ENCODE data around the gene MAPKAP1.

Gene MAPKAP1

DNA sequence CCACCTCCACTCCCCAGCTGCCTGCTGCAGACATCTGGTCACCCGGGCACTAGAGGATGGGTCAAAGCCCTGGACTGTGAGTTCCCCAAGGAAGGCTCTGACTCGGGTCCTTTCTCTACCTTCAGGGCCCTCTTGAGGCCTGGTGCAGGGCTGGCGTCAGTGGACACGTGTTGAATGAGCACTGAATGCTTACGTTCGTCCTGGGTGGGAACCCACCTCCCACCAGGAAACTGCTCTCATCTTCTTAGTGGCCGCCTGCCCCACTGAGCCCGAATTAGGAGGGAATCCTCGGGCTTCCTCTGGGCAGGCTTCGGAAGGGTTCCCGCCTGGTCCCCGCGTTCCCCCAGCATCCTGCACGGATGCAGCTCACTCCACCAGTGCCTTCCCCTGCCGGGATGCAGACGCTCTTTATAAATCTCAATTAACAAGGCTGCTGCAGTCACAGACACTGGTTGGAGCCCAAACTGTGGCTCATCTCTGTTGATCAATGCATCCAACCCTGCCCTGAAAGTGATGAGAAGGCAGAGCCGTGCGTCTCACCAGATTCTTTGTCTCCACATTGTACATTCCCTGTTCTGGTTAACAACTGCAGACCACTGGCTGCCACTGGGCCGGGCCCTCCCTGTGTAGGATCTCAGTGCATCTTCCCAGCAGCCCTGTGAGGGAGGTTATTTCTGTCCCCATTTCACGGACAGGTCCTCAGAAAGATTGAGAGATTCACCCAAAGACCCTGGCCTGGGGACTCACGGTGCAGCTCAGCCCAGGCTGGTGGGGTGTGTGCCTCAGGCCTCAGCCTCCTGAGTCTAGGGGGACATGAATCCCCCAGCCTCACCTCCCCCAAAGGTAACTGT lies 276.6 kb downstream of the MAPKAP1 start:
- no peak for DNase-seq (ENCODE audit: low spot score)

DNA sequence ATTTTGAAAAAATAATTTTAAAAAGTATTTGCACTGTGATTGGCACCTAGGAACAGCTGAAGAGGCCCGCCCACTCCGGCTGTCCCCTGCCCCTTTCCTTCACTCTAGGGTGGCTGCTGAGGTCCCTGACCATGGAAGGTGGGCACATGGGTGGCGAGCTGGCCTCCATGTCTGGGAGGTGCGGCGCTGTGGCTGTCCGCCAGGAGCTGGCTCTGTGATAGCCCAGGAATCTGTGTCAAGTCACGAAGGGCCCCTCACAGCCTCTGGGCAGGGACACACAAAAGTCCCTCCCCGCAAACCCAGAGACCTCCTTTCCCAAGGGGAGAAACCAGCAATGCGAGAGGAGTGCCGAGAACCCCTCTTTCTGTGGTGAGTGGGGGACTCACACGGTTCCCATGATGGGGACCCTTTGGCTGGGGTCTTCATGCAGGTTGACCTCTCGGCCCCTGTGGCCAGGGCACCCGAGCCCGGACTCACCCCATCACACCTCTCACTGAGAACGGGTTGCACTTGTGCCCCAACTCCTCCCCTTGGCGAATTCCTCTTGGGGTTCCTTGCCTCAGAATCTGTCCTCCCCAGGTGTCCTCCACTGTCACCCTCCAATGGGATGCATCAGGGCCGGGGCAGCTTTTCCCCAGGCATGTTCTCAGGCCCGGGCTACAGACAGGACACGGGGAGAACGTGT lies 277.4 kb downstream of the MAPKAP1 start:
- no peak for DNase-seq (ENCODE audit: low spot score)

DNA sequence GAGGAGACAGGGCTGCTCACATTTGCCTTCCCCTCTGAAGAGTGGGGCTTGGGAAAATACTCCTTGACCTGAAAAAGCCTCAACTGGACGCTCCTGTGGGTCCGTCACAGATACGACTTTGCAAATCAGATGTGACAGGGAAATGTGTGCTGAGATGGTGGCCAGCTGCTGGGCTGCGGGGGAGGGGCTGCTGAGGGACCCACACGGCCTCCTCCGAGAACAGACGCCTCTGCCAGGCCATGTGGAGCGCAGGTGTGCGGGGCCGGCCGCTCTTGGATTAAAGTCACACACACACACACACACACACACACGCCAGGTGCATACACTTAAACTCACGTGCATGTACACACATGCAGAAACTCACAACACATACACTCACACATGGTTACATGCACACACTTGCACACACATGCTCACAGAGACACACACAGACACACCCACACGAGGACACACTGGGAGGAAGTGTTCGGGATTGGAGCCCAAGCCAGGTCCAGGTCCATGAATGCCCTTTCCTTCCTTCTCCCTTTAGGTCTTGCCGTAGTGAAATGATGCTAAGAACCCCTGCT lies 278.0 kb downstream of the MAPKAP1 start:
- DNase-seq (ENCODE audit: low spot score) = no peak

DNA sequence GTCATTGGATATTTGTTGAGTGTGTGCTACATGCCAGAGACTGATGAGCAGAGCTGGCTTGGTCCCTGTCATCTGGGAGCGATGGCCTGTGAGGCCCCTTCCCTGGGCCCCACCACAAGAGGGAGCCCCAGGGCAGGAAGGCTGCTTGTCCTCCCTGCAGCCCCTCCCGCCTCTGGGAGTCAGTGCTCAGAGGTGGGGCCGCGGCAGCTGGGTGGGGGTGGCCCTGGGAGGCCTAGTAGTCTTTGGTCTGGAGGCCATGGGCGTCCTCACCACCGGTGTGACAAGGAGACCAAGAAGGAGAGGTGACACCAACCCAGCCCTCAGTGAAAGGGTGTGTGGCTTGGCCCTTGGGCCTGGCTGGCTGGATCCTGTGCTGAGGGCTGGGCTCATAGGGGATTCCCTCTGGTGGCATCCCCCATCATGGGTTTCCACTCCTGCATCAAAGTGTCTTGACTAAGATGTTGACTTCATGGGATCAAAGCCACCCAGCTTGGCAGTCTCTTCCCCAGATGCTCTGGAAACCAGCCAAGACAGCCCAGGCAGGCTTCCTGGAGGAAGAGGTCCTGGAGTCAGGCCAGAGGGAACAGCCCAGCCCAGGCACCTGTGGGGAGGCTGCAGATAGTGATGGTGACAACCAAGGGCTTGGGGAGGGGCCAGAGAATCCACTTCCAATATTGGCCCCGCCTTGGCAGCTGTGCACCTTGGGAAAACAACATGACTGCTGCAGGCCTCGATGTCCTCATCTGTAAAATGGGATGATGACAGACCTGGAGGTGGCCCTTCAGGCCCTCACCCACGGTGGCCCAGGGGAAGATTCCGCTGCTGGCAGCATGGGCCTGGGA lies 278.7 kb downstream of the MAPKAP1 start:
- DNase-seq (ENCODE audit: low spot score) = peak; percentile 41

DNA sequence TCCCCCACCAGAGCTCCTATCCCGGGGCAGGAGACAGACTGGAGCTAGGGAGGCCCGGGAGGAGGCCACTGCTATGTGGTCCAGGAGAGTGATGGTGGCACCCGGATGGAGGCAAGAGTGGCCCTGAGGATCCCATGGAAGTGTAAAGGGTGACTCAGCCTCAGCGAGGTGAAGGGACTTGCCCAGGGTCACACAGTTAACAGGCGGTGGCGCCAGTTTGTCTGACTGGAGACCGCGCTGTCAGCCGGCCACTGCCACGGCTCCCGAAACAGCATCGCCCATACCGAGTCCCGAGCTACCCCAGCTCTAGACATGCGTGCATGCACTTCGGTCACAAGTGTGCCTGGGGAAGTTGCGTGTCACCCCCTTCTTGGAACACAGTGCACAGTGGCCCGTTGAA lies 279.5 kb downstream of the MAPKAP1 start:
- no peak for DNase-seq (ENCODE audit: low spot score)

DNA sequence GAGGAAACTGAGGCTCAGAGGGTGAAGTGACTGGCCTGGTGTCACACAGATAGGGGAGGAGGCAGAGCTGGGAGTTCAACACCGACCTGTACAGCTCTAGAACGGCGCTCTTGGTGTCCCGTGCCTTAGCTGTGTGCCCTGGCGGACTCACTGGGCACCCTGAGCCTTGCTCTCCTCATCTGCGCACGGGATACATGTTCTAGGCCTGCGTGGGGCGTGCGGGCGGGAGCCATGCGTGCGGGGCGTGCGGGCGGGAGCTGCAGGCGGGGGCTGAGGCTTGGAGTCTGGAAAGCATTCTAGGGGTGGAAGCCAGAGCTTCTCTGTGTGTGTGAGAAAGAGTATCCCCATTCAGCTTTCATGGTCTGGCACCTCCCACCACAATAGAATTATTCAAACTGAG lies 280.1 kb downstream of the MAPKAP1 start:
- DNase-seq (ENCODE audit: low spot score) = no peak

DNA sequence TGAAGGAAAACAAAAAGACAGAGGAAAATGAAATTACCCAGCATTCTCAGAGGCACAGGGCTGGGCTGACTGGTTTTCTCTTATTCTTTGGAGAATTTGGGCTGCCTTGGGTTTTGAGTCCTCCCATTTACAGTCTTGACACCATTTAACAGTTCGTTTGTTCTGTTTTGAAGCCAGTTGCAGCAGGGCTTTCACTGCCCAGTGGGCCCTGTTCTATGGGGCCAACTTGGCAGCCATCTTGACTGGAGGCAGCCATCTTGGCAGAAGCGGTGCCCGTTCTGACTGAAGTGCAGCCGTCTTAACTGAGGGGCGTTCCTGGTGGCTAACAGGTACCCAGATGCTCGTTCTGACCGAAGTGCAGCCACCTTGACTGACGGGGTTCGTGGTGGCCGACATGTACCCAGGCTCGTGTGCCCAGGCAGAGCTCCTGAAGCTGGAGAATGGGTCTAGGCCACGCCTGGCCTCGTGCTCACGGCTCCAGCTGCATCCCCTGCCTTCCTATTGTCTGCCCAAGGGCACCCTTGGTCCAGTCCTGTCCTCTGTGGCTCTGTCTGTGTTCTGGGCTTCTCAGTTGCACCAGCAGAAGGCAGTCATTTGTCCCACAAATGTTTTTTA lies 281.0 kb downstream of the MAPKAP1 start:
- no peak for DNase-seq (ENCODE audit: low spot score)

DNA sequence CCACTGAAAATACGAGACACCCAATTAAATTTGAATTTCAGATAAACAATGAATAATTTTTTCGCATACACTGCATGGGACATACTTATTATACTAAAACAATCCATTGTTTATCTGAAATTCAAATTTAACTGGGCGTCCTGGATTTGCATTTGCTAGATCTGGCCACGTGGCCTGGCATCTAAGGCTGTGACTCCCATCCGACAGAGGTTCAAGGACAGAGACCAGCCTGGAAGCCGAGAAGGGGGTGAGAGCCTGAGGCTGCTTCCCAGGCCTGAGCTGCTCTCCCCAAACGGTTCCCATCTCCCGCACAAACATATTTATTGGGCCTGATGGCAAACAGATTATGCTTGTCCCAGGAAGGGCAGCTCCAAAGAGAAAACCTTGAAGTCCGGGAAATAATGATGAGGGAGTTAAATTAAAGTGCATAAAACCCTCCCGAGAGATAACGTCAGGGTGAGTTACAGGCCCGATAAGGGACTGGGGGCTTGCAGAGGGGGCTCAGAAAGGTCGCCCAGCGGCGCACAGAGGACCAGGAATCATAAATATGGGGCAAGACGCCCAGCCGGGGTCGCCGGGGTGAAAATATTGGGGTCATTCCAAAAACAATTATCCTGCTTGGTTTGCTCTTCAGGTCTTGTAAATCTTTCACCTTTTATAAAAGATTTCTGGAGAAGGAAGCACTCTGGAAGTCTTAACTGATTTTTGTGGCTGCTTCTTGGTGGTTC lies 281.7 kb downstream of the MAPKAP1 start:
- no peak for DNase-seq (ENCODE audit: low spot score)

DNA sequence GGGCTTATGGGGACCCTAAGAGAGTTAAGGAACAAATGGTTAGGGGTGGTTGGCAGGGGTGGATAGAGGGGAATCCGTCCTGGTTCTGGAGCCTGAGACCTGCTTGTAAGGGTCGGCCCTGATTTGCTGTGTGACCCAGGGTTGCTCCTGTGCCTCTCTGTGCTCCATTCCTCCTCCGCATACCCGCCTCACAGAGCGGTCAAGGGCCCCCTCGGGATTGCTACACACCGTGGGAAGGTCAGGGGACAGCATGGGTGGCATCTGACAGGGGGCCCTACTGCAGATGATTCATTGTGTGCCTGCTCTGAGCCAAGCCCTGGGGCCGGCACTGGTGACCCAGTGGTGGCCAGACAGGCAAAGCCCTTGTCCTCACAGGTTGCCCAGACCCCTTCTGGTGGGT lies 283.0 kb downstream of the MAPKAP1 start:
- no peak for DNase-seq (ENCODE audit: low spot score)

DNA sequence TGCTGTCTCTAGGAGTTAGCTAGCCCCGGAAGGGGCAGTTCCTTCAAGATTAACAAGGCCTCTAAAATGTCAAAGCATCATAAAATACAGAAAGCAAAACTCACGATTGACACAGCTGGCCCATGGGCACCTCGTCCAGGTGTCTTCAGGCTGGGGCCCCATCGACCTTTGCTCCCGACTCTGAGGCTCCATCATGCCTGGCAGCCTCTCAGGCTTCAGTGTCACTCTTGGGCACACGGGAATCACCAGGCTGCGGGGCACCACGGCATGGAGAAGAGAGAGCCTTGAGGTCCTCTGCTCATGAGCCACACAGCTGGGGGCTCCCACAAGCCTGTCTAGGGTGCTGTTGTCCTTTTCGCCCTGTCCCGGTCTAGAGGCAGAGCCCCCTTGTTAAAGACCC lies 284.2 kb downstream of the MAPKAP1 start:
- DNase-seq (ENCODE audit: low spot score) = no peak

DNA sequence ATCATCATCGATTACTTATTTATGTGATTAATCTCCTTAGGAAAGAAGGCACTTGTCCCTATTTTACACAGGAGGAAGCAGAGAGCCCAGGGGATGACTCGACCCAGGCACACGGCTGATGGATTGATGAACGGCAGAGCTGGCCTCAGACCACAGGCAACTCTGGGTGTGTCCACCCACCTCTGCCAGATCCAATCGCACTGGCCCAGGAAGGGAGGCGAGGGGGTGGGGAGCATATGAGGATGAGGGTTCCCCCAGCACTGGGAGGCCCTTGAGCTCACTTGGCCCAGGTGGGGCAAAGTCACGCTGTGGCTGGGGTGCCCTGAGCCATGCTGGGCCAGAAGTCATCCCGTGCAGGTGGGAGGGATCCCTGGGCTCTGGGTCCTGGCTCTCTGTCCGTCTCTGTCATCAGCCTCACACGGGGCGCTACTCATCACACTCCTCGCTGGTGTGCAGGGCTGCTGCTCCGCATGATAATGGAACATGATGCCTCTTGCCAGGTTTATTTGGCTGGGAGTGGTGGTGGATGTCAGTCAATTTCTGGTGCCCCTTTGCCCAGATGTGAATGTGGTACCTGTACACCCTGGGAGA lies 285.3 kb downstream of the MAPKAP1 start:
- no peak for DNase-seq (ENCODE audit: low spot score)

DNA sequence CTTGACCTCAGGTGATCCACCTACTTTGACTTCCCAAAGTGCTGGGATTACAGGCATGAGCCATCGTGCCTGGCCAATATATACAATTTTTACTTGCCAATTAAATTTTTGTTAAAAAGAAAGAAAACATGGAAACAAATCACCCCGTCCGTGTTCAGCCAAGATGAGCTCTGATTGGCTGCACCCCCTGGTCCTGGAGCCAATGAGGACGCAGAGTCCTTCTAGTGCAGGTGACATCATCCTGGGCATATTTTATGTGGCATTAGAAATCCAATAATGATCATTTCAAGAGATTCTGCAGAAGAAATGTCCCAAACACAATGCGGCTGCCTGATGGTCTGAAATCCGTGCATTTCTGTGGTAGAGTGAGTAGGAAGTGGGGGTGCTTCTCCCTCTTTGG lies 285.8 kb downstream of the MAPKAP1 start:
- DNase-seq (ENCODE audit: low spot score) = no peak

DNA sequence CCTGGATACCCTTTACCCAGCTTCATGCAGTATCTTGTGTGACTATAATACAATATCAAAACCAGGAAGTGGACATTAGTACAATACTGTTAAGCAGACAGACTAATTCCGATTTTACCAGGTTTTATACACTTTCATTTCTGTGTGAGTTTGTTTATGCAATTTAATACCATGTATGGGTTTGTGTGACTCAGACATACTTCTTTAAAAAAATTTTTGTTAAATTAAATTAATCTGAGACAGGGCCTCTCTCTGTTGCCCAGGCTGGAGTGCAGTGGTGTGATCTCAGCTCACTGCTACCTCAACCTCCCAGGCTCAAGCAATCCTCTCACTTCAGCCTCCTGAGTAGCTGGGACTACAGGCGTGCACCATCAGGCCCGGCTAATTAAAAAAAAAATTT lies 288.6 kb downstream of the MAPKAP1 start:
- no peak for DNase-seq (ENCODE audit: low spot score)

DNA sequence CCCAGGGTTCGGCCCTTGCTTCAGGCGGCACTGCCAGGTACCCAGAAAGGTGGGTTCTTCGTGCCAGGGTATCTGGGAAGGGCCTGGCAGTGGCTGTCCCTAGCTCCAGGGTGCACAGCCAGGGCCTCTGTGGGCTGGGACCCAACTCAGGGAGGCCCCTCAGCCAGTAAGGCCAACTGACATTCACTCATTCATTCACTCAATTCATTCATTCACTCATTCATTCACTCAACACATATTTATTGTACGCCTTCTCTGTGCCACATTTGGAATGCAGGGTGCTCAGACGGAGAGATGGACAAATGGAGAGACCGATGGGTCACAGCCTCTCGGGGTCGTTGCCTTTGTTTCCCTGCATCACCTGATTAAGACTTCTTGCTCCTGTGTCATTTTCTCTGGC lies 290.5 kb downstream of the MAPKAP1 start:
- no peak for DNase-seq (ENCODE audit: low spot score)

DNA sequence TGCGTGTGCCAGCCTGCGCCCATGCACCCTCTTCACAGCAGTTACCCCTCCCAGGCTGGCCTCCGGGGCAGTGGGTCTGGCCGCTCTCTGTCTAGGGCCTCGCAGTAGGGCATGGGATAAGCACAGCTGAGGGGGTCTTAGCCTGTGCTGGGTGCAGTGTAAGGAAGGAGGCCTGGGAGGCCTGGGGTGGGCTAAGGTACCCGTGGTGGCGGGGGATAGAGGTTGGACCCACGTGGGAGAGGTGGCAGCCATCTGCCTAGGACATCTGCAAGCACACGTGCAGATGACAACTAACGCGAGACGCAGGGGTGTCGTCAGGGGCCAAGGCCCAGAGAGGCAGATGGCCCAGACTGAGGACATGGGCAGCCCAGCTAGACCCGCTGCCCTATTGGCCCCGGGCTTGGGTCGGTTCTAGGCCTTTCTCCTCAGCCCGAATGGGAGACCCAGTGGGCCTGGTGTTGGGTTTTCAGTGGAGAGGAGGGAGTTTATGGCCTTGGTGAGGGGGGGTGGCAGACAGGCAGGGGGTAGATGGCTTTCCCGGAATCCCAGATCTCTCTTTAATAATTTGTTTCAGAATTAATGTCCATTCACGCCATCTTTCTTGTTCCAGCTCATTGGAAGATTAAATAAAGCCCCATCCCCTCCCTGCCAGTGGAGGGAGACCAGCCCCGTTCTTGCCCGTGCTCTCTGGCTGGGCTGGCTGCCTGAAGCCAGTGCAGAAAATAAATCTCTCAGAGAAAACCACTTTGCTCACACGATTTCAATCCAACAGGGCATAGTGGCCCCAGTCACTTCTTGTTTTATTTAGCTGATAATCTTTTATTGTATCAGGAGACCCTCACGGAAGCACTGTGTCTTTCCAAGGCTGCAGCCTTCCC lies 291.2 kb downstream of the MAPKAP1 start:
- no peak for DNase-seq (ENCODE audit: low spot score)

DNA sequence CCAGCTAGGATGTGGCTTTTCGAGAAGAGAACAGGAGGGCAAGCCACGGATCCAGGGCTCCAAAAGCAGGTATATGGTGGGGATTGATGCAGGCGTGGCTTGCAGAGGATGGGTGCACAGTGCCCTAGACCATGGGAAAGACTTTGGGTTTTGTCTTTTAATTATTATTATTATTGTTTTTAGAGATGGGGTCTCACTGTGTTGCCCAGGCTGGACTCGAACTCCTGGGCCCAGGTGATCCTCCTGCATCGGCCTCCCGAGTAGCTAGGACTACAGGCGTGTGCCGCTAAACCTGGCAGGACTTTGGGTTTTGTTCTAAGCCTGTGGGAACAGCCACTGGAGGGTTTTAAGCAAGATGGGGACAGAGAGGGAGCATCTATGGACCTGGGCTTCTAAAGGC lies 293.4 kb downstream of the MAPKAP1 start:
- DNase-seq (ENCODE audit: low spot score) = no peak

DNA sequence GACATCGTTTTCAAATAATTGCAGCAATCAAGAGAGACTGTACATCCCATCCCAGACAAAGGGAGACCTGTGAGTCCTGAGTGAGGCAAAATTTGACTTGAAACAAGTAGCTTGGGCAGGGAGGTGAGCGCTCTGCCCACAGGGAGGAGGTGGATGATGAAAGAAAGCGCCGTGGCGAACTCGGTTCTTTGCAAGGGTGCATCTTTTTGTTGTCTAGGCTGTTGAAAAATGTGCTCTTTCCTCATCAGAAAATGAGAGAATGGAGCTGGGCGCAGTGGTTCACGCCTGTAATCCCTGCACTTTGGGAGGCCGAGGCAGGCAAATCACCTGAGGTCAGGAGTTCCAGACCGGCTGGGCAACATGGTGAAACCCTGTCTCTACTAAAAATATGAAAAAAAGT lies 294.8 kb downstream of the MAPKAP1 start:
- no peak for DNase-seq (ENCODE audit: low spot score)

DNA sequence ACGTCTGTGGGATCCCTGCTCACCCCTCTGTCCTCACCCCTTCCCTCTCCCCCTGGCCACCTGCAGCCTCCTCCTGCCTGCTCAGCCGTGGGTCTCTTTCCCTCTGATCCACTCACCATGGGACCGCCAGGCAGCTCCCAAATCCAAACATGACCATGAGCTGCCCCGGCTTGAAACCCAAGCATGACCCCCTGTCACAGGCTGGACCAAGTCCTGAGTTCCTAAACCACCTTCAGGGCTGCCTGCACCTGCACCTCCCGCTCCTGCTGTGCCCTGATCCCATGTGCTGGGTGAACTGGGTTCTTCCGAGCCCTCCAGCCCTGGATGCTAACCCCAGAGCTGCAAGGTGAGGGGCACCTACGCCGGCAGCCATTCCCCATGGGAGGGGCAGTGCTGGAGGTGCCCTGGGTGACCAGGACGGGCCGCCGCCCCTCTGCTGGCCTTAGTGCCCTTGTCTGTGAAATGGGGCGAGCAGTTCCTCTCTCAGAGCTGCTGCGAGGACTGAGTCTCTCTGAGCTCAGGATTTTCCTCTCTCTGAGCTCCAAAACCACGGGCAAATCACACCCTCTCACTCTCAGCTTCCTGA lies 295.7 kb downstream of the MAPKAP1 start:
- DNase-seq (ENCODE audit: low spot score) = no peak

DNA sequence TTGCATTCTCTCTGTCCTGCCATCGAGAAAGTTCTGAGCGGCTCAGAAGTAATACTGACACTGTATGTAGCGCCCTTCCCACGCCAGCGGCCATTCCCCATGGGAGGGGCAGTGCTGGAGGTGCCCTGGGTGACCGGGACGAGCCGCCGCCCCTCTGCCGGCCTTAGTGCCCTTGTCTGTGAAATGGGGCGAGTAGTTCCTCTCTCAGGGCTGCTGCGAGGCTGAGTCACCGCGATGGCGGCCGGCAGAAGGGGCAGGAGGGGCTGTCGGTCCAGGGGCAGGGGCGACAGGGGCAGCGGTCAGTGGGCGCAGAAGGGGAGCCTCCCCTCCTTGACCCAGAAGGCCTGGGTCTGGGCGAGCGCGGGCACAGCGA lies 296.5 kb downstream of the MAPKAP1 start:
- no peak for DNase-seq (ENCODE audit: low spot score)
